ENCODE results near the gene CNOT4. TPM values are rescaled to one million over a fixed set of nuclear protein-coding genes. Genes with fewer than 3 reads are reported as not detected.

The CNOT4 gene
- total RNA-seq, 4 donors from 2014 or later = 19.2 to 33.4 (median 21.6) TPM

GRCh38 chr7:135353832-135354231 lies 156.1 kb downstream of the CNOT4 start:
- TF ChIP-seq CTCF (IDR thresholded peaks at IDR 0.05; ENCODE audit: low read depth) = no peak

GRCh38 chr7:135352285-135352684 lies 157.6 kb downstream of the CNOT4 start:
- TF ChIP-seq CTCF (IDR thresholded peaks at IDR 0.05; ENCODE audit: low read depth) = no peak

- TF ChIP-seq CTCF (IDR thresholded peaks at IDR 0.05; ENCODE audit: low read depth) = no peak
Measured at GRCh38 chr7:135349746-135350145, 160.2 kb downstream of the CNOT4 start.

- no peak for TF ChIP-seq CTCF (IDR thresholded peaks at IDR 0.05; ENCODE audit: low read depth)
Measured at GRCh38 chr7:135348493-135348892, 161.4 kb downstream of the CNOT4 start.

GRCh38 chr7:135343361-135343760 lies 166.5 kb downstream of the CNOT4 start:
- no peak for TF ChIP-seq CTCF (IDR thresholded peaks at IDR 0.05; ENCODE audit: low read depth)

- TF ChIP-seq CTCF (IDR thresholded peaks at IDR 0.05; ENCODE audit: low read depth) = no peak
Measured at GRCh38 chr7:135342887-135343286, 167.0 kb downstream of the CNOT4 start.

GRCh38 chr7:135341049-135341448 lies 168.9 kb downstream of the CNOT4 start:
- TF ChIP-seq CTCF (IDR thresholded peaks at IDR 0.05; ENCODE audit: low read depth) = no peak

All from subcutaneous adipose tissue (tissue), 4 donors.